K562 (cell line): ENCODE results near the gene CHCHD6. TPM values are rescaled to one million over a fixed set of nuclear protein-coding genes. Genes with fewer than 3 reads are reported as not detected.

Experiments used
- ATF1 ChIP-seq, 2 experiments: fragments of 450-650 bp in 1 of 2; IDR thresholded peaks; 2 replicates each; pipeline ENCODE4 v1.6.1; 2016; ENCODE audit warnings: missing compliant biosample characterization in 1 of 2, missing genetic modification characterization in 1 of 2
- BDP1 ChIP-seq: IDR thresholded peaks from 3 replicates; pipeline ENCODE4 v1.6.1; 2011; ENCODE audit not compliant: insufficient read length, insufficient read depth
- IRF2 ChIP-seq: sonication (generic); formaldehyde crosslinking; IDR thresholded peaks from 2 replicates; pipeline ENCODE4 v1.8.1; 2022; ENCODE audit warnings: mild to moderate bottlenecking, missing genetic modification reagents
- MLX ChIP-seq, 2 experiments: fragments of 450-650 bp in 1 of 2; sonication (generic) in 1 of 2; formaldehyde crosslinking; conservative IDR thresholded peaks; 2 replicates each; pipeline versions ENCODE4 v1.4.0 to v1.8.1; 2020 to 2022; ENCODE audit warnings: mild to moderate bottlenecking in 1 of 2, missing genetic modification reagents in 1 of 2
- RCOR1 ChIP-seq, 2 experiments: IDR thresholded peaks; 2 replicates each; pipeline ENCODE4 v1.6.1; 2012; ENCODE audit warnings: low read depth in 2 of 2, low read length in 2 of 2, borderline replicate concordance in 1 of 2, improper control_type of control experiment in 1 of 2
- VEZF1 ChIP-seq: fragments of 200-800 bp; sonication (Bioruptor generic); IDR thresholded peaks from 2 replicates; pipeline ENCODE4 v1.6.1; 2017; ENCODE audit warnings: missing genetic modification characterization, missing compliant biosample characterization
- ZBTB12 ChIP-seq: fragments of 250-450 bp; sonication (Bioruptor Pico); IDR thresholded peaks from 2 replicates; pipeline ENCODE4 v1.4.0; 2020
- ZNF224 ChIP-seq: sonication (generic); formaldehyde crosslinking; IDR thresholded peaks from 2 replicates; pipeline ENCODE4 v1.8.0; 2022; ENCODE audit warnings: mild to moderate bottlenecking, missing genetic modification reagents
- ZNF318 ChIP-seq, 2 experiments: fragments of 450-650 bp; IDR thresholded peaks; 2 replicates each; pipeline ENCODE4 v1.6.1; 2016; ENCODE audit warnings: mild to moderate bottlenecking in 2 of 2, borderline replicate concordance in 1 of 2, low read depth in 1 of 2, moderate library complexity in 1 of 2
- polyA plus RNA-seq, 8 experiments: library from polyadenylated mRNA; depleted of rRNA in 4 of 8; stranded (reverse) in 5 of 8; unstranded in 3 of 8; fragments of >200 nt; fragmentation: Nextera tagmentation in 2 of 8; fragmentation: Illumina TruSeq in 1 of 8; extraction: Ambion mirVana in 2 of 8; extraction: Trizol in 1 of 8; gene quantifications; 2 replicates each; pipeline versions ENCODE4 v1.2.1 to v1.2.3, GENCODE V29; 2011 to 2014; ENCODE audit warnings: inconsistent platforms in 1 of 8, missing spikeins in 1 of 8
- total RNA-seq, 7 experiments: library from RNA; depleted of rRNA in 6 of 7; stranded (reverse); fragments of >200 nt in 6 of 7; fragmentation: Illumina TruSeq in 2 of 7; extraction: Trizol in 2 of 7; gene quantifications; 2 replicates each; pipeline versions ENCODE4 v1.2.1 to v1.2.3, GENCODE V29; 2011 to 2021; ENCODE audit warnings: low replicate concordance in 1 of 7

The CHCHD6 gene
- total and polyA plus RNA-seq, 9 of the 15 experiments (the other 6 are each of a cell fraction or from before 2014, with no cell fraction given), result 4.6 to 18.6 (median 10.9) TPM

- TF ChIP-seq ZBTB12 (CRISPR knock-in tag) (no peak), ZNF318 (IDR thresholded peaks at IDR 0.05; ENCODE audit: borderline replicate concordance in 1 of 2, low read depth in 1 of 2) (no peak), MLX (CRISPR knock-in tag; conservative IDR thresholded peaks at IDR 0.05) (no peak), BDP1 (no peak), VEZF1 (CRISPR knock-in tag) (no peak), RCOR1 (IDR thresholded peaks at IDR 0.05; ENCODE audit: borderline replicate concordance in 1 of 2, low read depth in 2 of 2, low read length in 2 of 2) (no peak), ATF1 (CRISPR knock-in tag; IDR thresholded peaks at IDR 0.05) (no peak), ATF1 (tag; IDR thresholded peaks at IDR 0.05) (no peak), IRF2 (CRISPR knock-in tag) (no peak), ZNF224 (CRISPR knock-in tag) (no peak)
Measured at GRCh38 chr3:126965526-126966080, 261.6 kb downstream of the CHCHD6 start (continued).
